Measurements from ENCODE around the gene ZNF816. TPM values are rescaled to one million over a fixed set of nuclear protein-coding genes. Genes with fewer than 3 reads are reported as not detected.

Gene ZNF816
- total RNA-seq (2021; ENCODE audit: unreplicated experiment) (8.9 TPM), Bru-seq, nascent RNA (percentile 68 among the genes with signal in this experiment), BruChase-seq, experiment 1, labeled RNA remaining after a 6-hour chase (percentile 66 among the genes with signal in this experiment), BruChase-seq, experiment 2, labeled RNA remaining after a 2-hour chase (percentile 82 among the genes with signal in this experiment)
- 2.6 and 4.3 TPM in 2 replicates for polyA plus RNA-seq (2012)
- long read RNA-seq, transcript ZNF816-206 (4 exons, 2,504 nt): major isoform, 5 of 15 reads
- long read RNA-seq, partial matches to known transcripts: 0 of 15 reads
- long read RNA-seq, other reads (novel, unspliced or antisense): 5 of 15 reads

- TF ChIP-seq, protein P1, sequence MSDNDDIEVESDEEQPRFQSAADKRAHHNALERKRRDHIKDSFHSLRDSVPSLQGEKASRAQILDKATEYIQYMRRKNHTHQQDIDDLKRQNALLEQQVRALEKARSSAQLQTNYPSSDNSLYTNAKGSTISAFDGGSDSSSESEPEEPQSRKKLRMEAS (IDR thresholded peaks at IDR 0.05): peak; percentile 61; the same call in 1 of the 2 replicates
- TF ChIP-seq CBX3 (IDR thresholded peaks at IDR 0.05; ENCODE audit: low read depth) (no peak), SIN3A (IDR thresholded peaks at IDR 0.05; ENCODE audit: low read depth) (peak; percentile 66), EGR1 (IDR thresholded peaks at IDR 0.05; ENCODE audit: low read depth) (peak; percentile 87), TCF7L2 (IDR thresholded peaks at IDR 0.05; ENCODE audit: borderline replicate concordance, extremely low read depth, insufficient read depth, insufficient read length) (no peak), POLR2AphosphoS5 (IDR thresholded peaks at IDR 0.05; ENCODE audit: low read depth, low read length) (peak; percentile 87), SP1 (IDR thresholded peaks at IDR 0.05; ENCODE audit: low read depth) (peak; percentile 53), ELF1 (IDR thresholded peaks at IDR 0.05; ENCODE audit: borderline replicate concordance, low read depth) (peak; percentile 84), RAD21 (IDR thresholded peaks at IDR 0.05; ENCODE audit: low read depth) (no peak), YY1 (IDR thresholded peaks at IDR 0.05; ENCODE audit: extremely low read depth, insufficient replicate concordance, low read depth, low read length) (no peak), EZH2 (IDR thresholded peaks at IDR 0.05) (no peak), SRF (IDR thresholded peaks at IDR 0.05; ENCODE audit: low read depth) (no peak), POLR2A (IDR thresholded peaks at IDR 0.05; ENCODE audit: borderline replicate concordance, extremely low read depth, insufficient read depth, insufficient read length) (no peak)
- TF ChIP-seq, protein P2, sequence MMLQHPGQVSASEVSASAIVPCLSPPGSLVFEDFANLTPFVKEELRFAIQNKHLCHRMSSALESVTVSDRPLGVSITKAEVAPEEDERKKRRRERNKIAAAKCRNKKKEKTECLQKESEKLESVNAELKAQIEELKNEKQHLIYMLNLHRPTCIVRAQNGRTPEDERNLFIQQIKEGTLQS (IDR thresholded peaks at IDR 0.05): no peak
- TF ChIP-seq, protein P3, sequence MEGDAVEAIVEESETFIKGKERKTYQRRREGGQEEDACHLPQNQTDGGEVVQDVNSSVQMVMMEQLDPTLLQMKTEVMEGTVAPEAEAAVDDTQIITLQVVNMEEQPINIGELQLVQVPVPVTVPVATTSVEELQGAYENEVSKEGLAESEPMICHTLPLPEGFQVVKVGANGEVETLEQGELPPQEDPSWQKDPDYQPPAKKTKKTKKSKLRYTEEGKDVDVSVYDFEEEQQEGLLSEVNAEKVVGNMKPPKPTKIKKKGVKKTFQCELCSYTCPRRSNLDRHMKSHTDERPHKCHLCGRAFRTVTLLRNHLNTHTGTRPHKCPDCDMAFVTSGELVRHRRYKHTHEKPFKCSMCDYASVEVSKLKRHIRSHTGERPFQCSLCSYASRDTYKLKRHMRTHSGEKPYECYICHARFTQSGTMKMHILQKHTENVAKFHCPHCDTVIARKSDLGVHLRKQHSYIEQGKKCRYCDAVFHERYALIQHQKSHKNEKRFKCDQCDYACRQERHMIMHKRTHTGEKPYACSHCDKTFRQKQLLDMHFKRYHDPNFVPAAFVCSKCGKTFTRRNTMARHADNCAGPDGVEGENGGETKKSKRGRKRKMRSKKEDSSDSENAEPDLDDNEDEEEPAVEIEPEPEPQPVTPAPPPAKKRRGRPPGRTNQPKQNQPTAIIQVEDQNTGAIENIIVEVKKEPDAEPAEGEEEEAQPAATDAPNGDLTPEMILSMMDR (IDR thresholded peaks at IDR 0.05 in 2 of 3, conservative IDR thresholded peaks at IDR 0.05 in 1 of 3; ENCODE audit: borderline replicate concordance in 1 of 3, insufficient read depth in 1 of 3, low read depth in 2 of 3, low read length in 2 of 3): no peak
- TF ChIP-seq, protein P4, sequence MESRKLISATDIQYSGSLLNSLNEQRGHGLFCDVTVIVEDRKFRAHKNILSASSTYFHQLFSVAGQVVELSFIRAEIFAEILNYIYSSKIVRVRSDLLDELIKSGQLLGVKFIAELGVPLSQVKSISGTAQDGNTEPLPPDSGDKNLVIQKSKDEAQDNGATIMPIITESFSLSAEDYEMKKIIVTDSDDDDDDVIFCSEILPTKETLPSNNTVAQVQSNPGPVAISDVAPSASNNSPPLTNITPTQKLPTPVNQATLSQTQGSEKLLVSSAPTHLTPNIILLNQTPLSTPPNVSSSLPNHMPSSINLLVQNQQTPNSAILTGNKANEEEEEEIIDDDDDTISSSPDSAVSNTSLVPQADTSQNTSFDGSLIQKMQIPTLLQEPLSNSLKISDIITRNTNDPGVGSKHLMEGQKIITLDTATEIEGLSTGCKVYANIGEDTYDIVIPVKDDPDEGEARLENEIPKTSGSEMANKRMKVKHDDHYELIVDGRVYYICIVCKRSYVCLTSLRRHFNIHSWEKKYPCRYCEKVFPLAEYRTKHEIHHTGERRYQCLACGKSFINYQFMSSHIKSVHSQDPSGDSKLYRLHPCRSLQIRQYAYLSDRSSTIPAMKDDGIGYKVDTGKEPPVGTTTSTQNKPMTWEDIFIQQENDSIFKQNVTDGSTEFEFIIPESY (IDR thresholded peaks at IDR 0.05; ENCODE audit: extremely low read depth, insufficient replicate concordance, low read length): no peak
- ATAC-seq (peak; percentile 99), DNase-seq (ENCODE audit: low read depth, low spot score) (peak; percentile 79)
- Histone ChIP-seq H3K27me3 (ENCODE audit: insufficient read depth, low read length) (no peaks in the 10 kb centered on the region), H3K9me3 (ENCODE audit: control insufficient read depth in 1 of 2, insufficient read depth in 1 of 2, low read depth in 1 of 2, low read length in 2 of 2) (peaks cover 19 to 28% of the 10 kb centered on the region in 2 experiments; a peak in 2 of 4 replicates), H2AFZ (ENCODE audit: low read depth, low read length, poor library complexity, severe bottlenecking) (peak within 1 kb of the TSS; percentile 34), H3K4me1 (ENCODE audit: control insufficient read depth in 1 of 2, insufficient read depth in 2 of 2, low read length in 2 of 2) (peaks cover 4 to 13% of the 10 kb centered on the region in 2 experiments), H3K4me3 (replicated peaks in 1 of 2; ENCODE audit: low read depth in 1 of 2, low read length in 2 of 2) (peak within 1 kb of the TSS; percentile 81 to 83), H3K79me2 (ENCODE audit: insufficient read depth, low read length) (peaks cover 20% of the 10 kb centered on the region; the same call in 1 of the 2 replicates), H3K9me2 (ENCODE audit: insufficient read depth) (no peaks in the 10 kb centered on the region), H3K4me2 (ENCODE audit: low read length) (peak within 1 kb of the TSS; percentile 88), H3K27ac (ENCODE audit: low read depth, low read length) (peak within 1 kb of the TSS; percentile 68), H3K9ac (ENCODE audit: low read length) (peak within 1 kb of the TSS; percentile 72), H3K36me3 (ENCODE audit: control insufficient read depth in 1 of 2, insufficient read depth in 2 of 2, low read length in 2 of 2) (no peaks in the 10 kb centered on the region), H4K20me1 (ENCODE audit: insufficient read depth) (no peaks in the 10 kb centered on the region)
- CTCF ChIA-PET: no interaction called here
- intact Hi-C loops (cut with micrococcal nuclease): loop anchor here (2.0 kb wide), 1 partner anchor 20 kb away; no protein-coding TSS in a partner anchor
- RAD21 ChIA-PET (ENCODE audit: low non-redundant PET in 1 of 2, low total read pairs in 2 of 2, uncharacterized antibody in 2 of 2, unreplicated experiment in 2 of 2): no interaction called here
- BruUV-seq (replicated peaks): TSS peak; percentile 52
- POLR2A ChIA-PET: interaction anchor here (0.7 kb wide), 1 partner anchor 8 kb away, joined by 3 read pairs; no protein-coding TSS in a partner anchor
These were observed at the start of gene ZNF816 for GRCh38 chr19:52962394-52963246. Gene ZNF816 (minus strand): TSS chr19:52962881. CDS start chr19:52956089, 6,792 bp downstream.

Measured in HCT116 (cell line).